Globus pallidus (tissue), 1 donor: ENCODE measurements around the gene HEATR1.
"Not testable (repeated sequence)": the region's sequence is repeated elsewhere in the genome, so short reads cannot be mapped to it uniquely, and the experiment has no call there.

Source experiments
- DNase-seq: peaks from one replicate; pipeline ENCODE4 v3.0.0-alpha.2; 2015; ENCODE audit warnings: low spot score

Gene HEATR1

GRCh38 chr1:236590553-236591150 is 13.7 kb downstream of the HEATR1 start:
- DNase-seq = no peak

GRCh38 chr1:236589531-236589930 is 14.8 kb downstream of the HEATR1 start:
- DNase-seq = no peak

- DNase-seq = no peak
Observed at GRCh38 chr1:236581528-236581927, 22.8 kb downstream of the HEATR1 start.

- not testable (repeated sequence) for DNase-seq
Observed at GRCh38 chr1:236580404-236580803, 23.9 kb downstream of the HEATR1 start.

- DNase-seq = no peak
Observed at GRCh38 chr1:236578661-236579060, 25.7 kb downstream of the HEATR1 start.

GRCh38 chr1:236577041-236577440 is 27.3 kb downstream of the HEATR1 start:
- DNase-seq = not testable (repeated sequence)

GRCh38 chr1:236576004-236576403 is 28.3 kb downstream of the HEATR1 start:
- no peak for DNase-seq

GRCh38 chr1:236575523-236575922 is 28.8 kb downstream of the HEATR1 start:
- DNase-seq = peak; percentile 45

- DNase-seq = no peak
Observed at GRCh38 chr1:236568285-236568894, 35.9 kb downstream of the HEATR1 start.

GRCh38 chr1:236565530-236565929 is 38.8 kb downstream of the HEATR1 start:
- no peak for DNase-seq

GRCh38 chr1:236561976-236562375 is 42.3 kb downstream of the HEATR1 start:
- no peak for DNase-seq

- DNase-seq = no peak
Observed at GRCh38 chr1:236560213-236560771, 44.0 kb downstream of the HEATR1 start.

- no peak for DNase-seq
Observed at GRCh38 chr1:236558846-236559245, 45.5 kb downstream of the HEATR1 start.

GRCh38 chr1:236558081-236558480 is 46.2 kb downstream of the HEATR1 start:
- no peak for DNase-seq

- no peak for DNase-seq
Observed at GRCh38 chr1:236556606-236557005, 47.7 kb downstream of the HEATR1 start.

- no peak for DNase-seq
Observed at GRCh38 chr1:236553370-236553769, 50.9 kb downstream of the HEATR1 start.

- DNase-seq = no peak
Observed at GRCh38 chr1:236552901-236553300, 51.4 kb downstream of the HEATR1 start.

- DNase-seq = no peak
Observed at GRCh38 chr1:236552096-236552495, 52.2 kb downstream of the HEATR1 start.

- DNase-seq = no peak
Observed at GRCh38 chr1:236550961-236551851, 53.1 kb downstream of the HEATR1 start.

GRCh38 chr1:236548452-236548851 is 55.9 kb downstream of the HEATR1 start:
- no peak for DNase-seq

GRCh38 chr1:236545621-236546169 is 58.6 kb downstream of the HEATR1 start:
- DNase-seq = no peak

GRCh38 chr1:236543065-236543669 is 61.1 kb downstream of the HEATR1 start:
- no peak for DNase-seq
